ENCODE results near the gene TPD52L1.

The TPD52L1 gene

GRCh38 chr6:125307964-125308615 is 154.5 kb downstream of the TPD52L1 start:
- DNase-seq: no peak

- no peak for DNase-seq
These were observed 157.5 kb downstream of the TPD52L1 start for GRCh38 chr6:125310994-125311649.

GRCh38 chr6:125312478-125312877 is 158.9 kb downstream of the TPD52L1 start:
- DNase-seq: no peak

GRCh38 chr6:125312950-125313349 is 159.4 kb downstream of the TPD52L1 start:
- DNase-seq: no peak

All from stimulated activated CD4-positive, alpha-beta T cell treated with anti-CD3 and anti-CD28 coated beads, Interleukin-1b, Interleukin-23, amount 100 ng/mL, for 48 hours (primary cell).